K562 (cell line): ENCODE results near the gene TPI1. TPM values are rescaled to one million over a fixed set of nuclear protein-coding genes. Genes with fewer than 3 reads are reported as not detected.

Experiments used
- ATAC-seq: fragments of 200-7000 bp; cut with Tn5 transposase; 3 replicates; pipeline ENCODE4 v1.9.1; 2020; ENCODE audit warnings: moderate library complexity
- BruUV-seq: library from RNA; stranded (reverse); fragments of 400-500 nt; replicated peaks from 2 replicates; lab custom pipeline; 2021; lab: Mats Ljungman, UMichigan
- CTCF ChIA-PET: fragments of 300-600 bp; formaldehyde crosslinking; extraction: SDS; loops from one replicate; lab custom pipeline; 2021; ENCODE audit warnings: low intra/inter-chr PET ratio; lab: Yijun Ruan, JAX
- POLR2A ChIA-PET: fragments of 300-600, 350-650 bp; sonication (Branson Sonifier 250); formaldehyde crosslinking; extraction: SDS; loops from one replicate; lab custom pipeline; 2021; ENCODE audit warnings: antibody characterized with exemption, inconsistent platforms; lab: Yijun Ruan, JAX
- DNase-seq, 4 experiments: peaks; one replicate each; pipeline versions ENCODE4 v3.0.0 to v3.0.0-alpha.2; 2011 to 2018; ENCODE audit warnings: low spot score in 3 of 4, mixed read lengths in 3 of 4; ENCODE audit errors: extremely low read depth in 1 of 4
- FAIRE-seq: peaks from 2 replicates; lab custom pipeline; 2011; peaks lifted over from hg19 to GRCh38; lab: Jason Lieb, UNC
- H2AFZ ChIP-seq: 2 replicates; pipeline ENCODE4 v1.6.0; 2011; ENCODE audit warnings: low read depth, low read length, control low read depth, inconsistent platforms
- H3K27ac ChIP-seq: fragments of 200-600 bp; 3 replicates; pipeline ENCODE4 v1.8.0; 2011; ENCODE audit warnings: low read depth, mild to moderate bottlenecking, control low read depth, inconsistent platforms, low read length, moderate library complexity, mixed read lengths; ENCODE audit errors: extremely low read depth
- H3K27me3 ChIP-seq, 2 experiments: fragments of 300-600 bp in 1 of 2; 2 replicates in 1 of 2; 3 replicates in 1 of 2; pipeline versions ENCODE4 v1.6.0 to v1.8.0; 2011; ENCODE audit warnings: inconsistent platforms in 2 of 2, low read length in 2 of 2, mild to moderate bottlenecking in 1 of 2, mixed read lengths in 1 of 2, moderate library complexity in 1 of 2; ENCODE audit not compliant: control insufficient read depth in 2 of 2, insufficient read depth in 2 of 2
- H3K36me3 ChIP-seq: fragments of 300-600 bp; 3 replicates; pipeline ENCODE4 v1.8.0; 2011; ENCODE audit warnings: mild to moderate bottlenecking, low read length, inconsistent platforms; ENCODE audit not compliant: control insufficient read depth, insufficient read depth
- H3K4me1 ChIP-seq, 2 experiments: fragments of 200-600 bp in 1 of 2; replicated peaks in 1 of 2; 2 replicates in 1 of 2; 3 replicates in 1 of 2; pipeline versions ENCODE4 v1.5.1 to v1.8.0; 2011; ENCODE audit warnings: inconsistent platforms in 2 of 2, low read length in 2 of 2, mild to moderate bottlenecking in 1 of 2, mixed read lengths in 1 of 2, moderate library complexity in 1 of 2; ENCODE audit not compliant: control insufficient read depth in 2 of 2, insufficient read depth in 2 of 2
- H3K4me2 ChIP-seq: 2 replicates; pipeline ENCODE4 v1.6.1; 2011; ENCODE audit warnings: low read length, control low read depth, inconsistent platforms, mixed read lengths; ENCODE audit not compliant: insufficient read depth
- H3K4me3 ChIP-seq: fragments of 200-600 bp; sonication (generic), shearing (Covaris generic); 2 replicates; pipeline ENCODE4 v1.5.1; 2016; ENCODE audit warnings: control low read depth, inconsistent platforms
- H3K79me2 ChIP-seq: fragments of 200-600 bp; 3 replicates; pipeline ENCODE4 v1.8.0; 2011; ENCODE audit warnings: low read length, inconsistent platforms; ENCODE audit not compliant: control insufficient read depth, insufficient read depth
- H3K9ac ChIP-seq, 2 experiments: 2 replicates each; pipeline versions ENCODE4 v1.6.0 to v1.6.1; 2011; ENCODE audit warnings: low read depth in 2 of 2, low read length in 2 of 2, control low read depth in 1 of 2, inconsistent platforms in 1 of 2, mild to moderate bottlenecking in 1 of 2, mixed read lengths in 1 of 2; ENCODE audit not compliant: insufficient read depth in 1 of 2
- H3K9me1 ChIP-seq: one replicate; pipeline ENCODE4 v1.6.0; 2011; ENCODE audit warnings: inconsistent platforms, mild to moderate bottlenecking, low read length, moderate library complexity; ENCODE audit not compliant: control insufficient read depth, insufficient read depth
- H3K9me3 ChIP-seq: replicated peaks from 2 replicates; pipeline ENCODE4 v1.5.1; 2011; ENCODE audit warnings: low read depth, low read length, inconsistent platforms; ENCODE audit not compliant: control insufficient read depth, insufficient read depth
- H4K20me1 ChIP-seq: replicated peaks from 2 replicates; pipeline ENCODE4 v1.6.1; 2011; ENCODE audit warnings: low read length, inconsistent platforms, mixed read lengths; ENCODE audit not compliant: control insufficient read depth, insufficient read depth
- ADNP ChIP-seq: fragments of 200-800 bp; sonication (Bioruptor generic); IDR thresholded peaks from 2 replicates; pipeline ENCODE4 v1.6.1; 2016; ENCODE audit warnings: missing genetic modification characterization, missing compliant biosample characterization
- CBFA2T2 ChIP-seq: fragments of 450-650 bp; conservative IDR thresholded peaks from 2 replicates; pipeline ENCODE4 v1.6.1; 2017; ENCODE audit warnings: mild to moderate bottlenecking
- FIP1L1 ChIP-seq: fragments of 200-400 bp; formaldehyde crosslinking; IDR thresholded peaks from 2 replicates; pipeline ENCODE4 v1.6.1; 2018; ENCODE audit warnings: mild to moderate bottlenecking, low read depth, low read length; ENCODE audit not compliant: poor library complexity, severe bottlenecking
- GABPA ChIP-seq: fragments of 200-800 bp; sonication (Bioruptor generic); conservative IDR thresholded peaks from 2 replicates; pipeline ENCODE4 v1.6.1; 2016; ENCODE audit warnings: low read depth, missing genetic modification characterization, missing compliant biosample characterization
- KDM5B ChIP-seq: fragments of 200-600 bp; sonication (generic); IDR thresholded peaks from 2 replicates; pipeline ENCODE4 v1.6.1; 2012; ENCODE audit warnings: low read depth, mild to moderate bottlenecking, moderate library complexity, low read length, control low read depth, inconsistent platforms; ENCODE audit not compliant: insufficient replicate concordance
- MLX ChIP-seq, 2 experiments: fragments of 450-650 bp in 1 of 2; sonication (generic) in 1 of 2; formaldehyde crosslinking; conservative IDR thresholded peaks; 2 replicates each; pipeline versions ENCODE4 v1.4.0 to v1.8.1; 2020 to 2022; ENCODE audit warnings: mild to moderate bottlenecking in 1 of 2, missing genetic modification reagents in 1 of 2
- MTF1 ChIP-seq: fragments of 250-450 bp; sonication (Bioruptor Pico); IDR thresholded peaks from 2 replicates; pipeline ENCODE4 v1.9.0; 2021; ENCODE audit warnings: moderate library complexity, mild to moderate bottlenecking, inconsistent platforms, borderline replicate concordance
- NONO ChIP-seq, 2 experiments: fragments of 200-400 bp in 1 of 2; fragments of 450-650 bp in 1 of 2; formaldehyde crosslinking in 1 of 2; IDR thresholded peaks; 2 replicates each; pipeline ENCODE4 v1.6.1; 2017; ENCODE audit warnings: low read depth in 2 of 2, mild to moderate bottlenecking in 2 of 2, moderate library complexity in 2 of 2, low read length in 1 of 2
- RBM25 ChIP-seq: fragments of 200-400 bp; formaldehyde crosslinking; IDR thresholded peaks from 2 replicates; pipeline ENCODE4 v1.6.1; 2018; ENCODE audit warnings: low read length, low read depth, moderate library complexity; ENCODE audit not compliant: severe bottlenecking
- TBL1XR1 ChIP-seq, 2 experiments: IDR thresholded peaks; 2 replicates each; pipeline ENCODE4 v1.6.1; 2012; ENCODE audit warnings: improper control_type of control experiment in 2 of 2, low read length in 2 of 2, mild to moderate bottlenecking in 1 of 2
- ZNF121 ChIP-seq: sonication (generic); formaldehyde crosslinking; conservative IDR thresholded peaks from 2 replicates; pipeline ENCODE4 v1.8.0; 2022; ENCODE audit warnings: missing genetic modification reagents
- WGBS: fragments of 100-300 bp; shearing (Covaris generic); methylation state at CpG from one replicate; pipeline ENCODE4 v1.1.6; 2016; ENCODE audit warnings: low coverage, mixed read lengths; ENCODE audit not compliant: insufficient coverage; ENCODE audit errors: missing lambda C conversion rate; 5-methylcytosine and 5-hydroxymethylcytosine counted together
- in situ Hi-C: fragments of 300-500 bp; cut with MboI; formaldehyde crosslinking; loops from 4 replicates; pipeline ENCODE4 v1.15.0; 2018; ENCODE audit warnings: inconsistent platforms, mixed read lengths
- intact Hi-C: fragments of 100-400 bp; cut with micrococcal nuclease; formaldehyde crosslinking; loops from 2 replicates; pipeline ENCODE4 v1.14.2; 2022
- polyA plus RNA-seq, 8 experiments: library from polyadenylated mRNA; depleted of rRNA in 4 of 8; stranded (reverse) in 5 of 8; unstranded in 3 of 8; fragments of >200 nt; fragmentation: Nextera tagmentation in 2 of 8; fragmentation: Illumina TruSeq in 1 of 8; extraction: Ambion mirVana in 2 of 8; extraction: Trizol in 1 of 8; gene quantifications; 2 replicates each; pipeline versions ENCODE4 v1.2.1 to v1.2.3, GENCODE V29; 2011 to 2014; ENCODE audit warnings: inconsistent platforms in 1 of 8, missing spikeins in 1 of 8
- total RNA-seq, 7 experiments: library from RNA; depleted of rRNA in 6 of 7; stranded (reverse); fragments of >200 nt in 6 of 7; fragmentation: Illumina TruSeq in 2 of 7; extraction: Trizol in 2 of 7; gene quantifications; 2 replicates each; pipeline versions ENCODE4 v1.2.1 to v1.2.3, GENCODE V29; 2011 to 2021; ENCODE audit warnings: low replicate concordance in 1 of 7

TPI1 gene
- total and polyA plus RNA-seq, 9 of the 15 experiments (the other 6 are each of a cell fraction or from before 2014, with no cell fraction given): 662 to 4,971 (median 892) TPM

GRCh38 chr12:6912164-6912935 lies 45.0 kb downstream of the TPI1 start:
- H3K36me3 ChIP-seq: peaks cover 5% of the 10 kb centered on the region; the same call in 1 of the 3 replicates
- no peak for FAIRE-seq
- no peak overlapping the region for H3K27ac ChIP-seq
- 64% methylated on average over 14 of the region's 15 CpGs for WGBS
- no peaks in the 10 kb centered on the region for H3K27me3 ChIP-seq
- H3K79me2 ChIP-seq: peaks cover 19% of the 10 kb centered on the region
- ATAC-seq: no peak
- no peak overlapping the region for H3K4me3 ChIP-seq
- no peaks in the 10 kb centered on the region for H3K9me3 ChIP-seq
- H3K4me1 ChIP-seq: peaks cover 12 to 40% of the 10 kb centered on the region in 2 experiments; a peak in 4 of 5 replicates
- in situ Hi-C loops: no loop called here
- intact Hi-C loops: no loop called here
- CTCF ChIA-PET: no interaction called here
- peaks cover 6% of the 10 kb centered on the region for H3K9me1 ChIP-seq
- no peaks in the 10 kb centered on the region for H4K20me1 ChIP-seq
- no TSS peak for BruUV-seq
- TF ChIP-seq CBFA2T2: no peak
- no peak for TF ChIP-seq ADNP (tag)
- no peak for TF ChIP-seq TBL1XR1 (IDR thresholded peaks at IDR 0.05; ENCODE audit: low read length in 2 of 2)
- no peak for TF ChIP-seq NONO (IDR thresholded peaks at IDR 0.05; ENCODE audit: low read depth in 2 of 2, low read length in 1 of 2)
- no peak for TF ChIP-seq MLX (CRISPR knock-in tag; conservative IDR thresholded peaks at IDR 0.05)
- TF ChIP-seq RBM25: peak; percentile 29
- TF ChIP-seq ZNF121 (CRISPR knock-in tag): peak; percentile 69
- TF ChIP-seq FIP1L1: no peak
- no peak for TF ChIP-seq GABPA
- TF ChIP-seq KDM5B: no peak
- TF ChIP-seq MTF1 (CRISPR knock-in tag): no peak
- TF ChIP-seq, all 486 proteins: peak for 2
- no peak overlapping the region for H3K9ac ChIP-seq
- no peak overlapping the region for H3K4me2 ChIP-seq
- POLR2A ChIA-PET: interaction anchor here (0.6 to 2.2 kb wide), 7 partner anchors 13 to 49 kb away, joined by 3 to 14 read pairs (median 3); partner anchors contain the start of genes C12orf57 and RNU7-1
- DNase-seq: no peak
- H2AFZ ChIP-seq: no peak overlapping the region
